Measurements from ENCODE around the gene TBC1D22A. TPM values are rescaled to one million over a fixed set of nuclear protein-coding genes. Genes with fewer than 3 reads are reported as not detected.

The TBC1D22A gene
- total RNA-seq, 2 donors from 2014 or later, result 21.0 to 27.9 TPM

DNA sequence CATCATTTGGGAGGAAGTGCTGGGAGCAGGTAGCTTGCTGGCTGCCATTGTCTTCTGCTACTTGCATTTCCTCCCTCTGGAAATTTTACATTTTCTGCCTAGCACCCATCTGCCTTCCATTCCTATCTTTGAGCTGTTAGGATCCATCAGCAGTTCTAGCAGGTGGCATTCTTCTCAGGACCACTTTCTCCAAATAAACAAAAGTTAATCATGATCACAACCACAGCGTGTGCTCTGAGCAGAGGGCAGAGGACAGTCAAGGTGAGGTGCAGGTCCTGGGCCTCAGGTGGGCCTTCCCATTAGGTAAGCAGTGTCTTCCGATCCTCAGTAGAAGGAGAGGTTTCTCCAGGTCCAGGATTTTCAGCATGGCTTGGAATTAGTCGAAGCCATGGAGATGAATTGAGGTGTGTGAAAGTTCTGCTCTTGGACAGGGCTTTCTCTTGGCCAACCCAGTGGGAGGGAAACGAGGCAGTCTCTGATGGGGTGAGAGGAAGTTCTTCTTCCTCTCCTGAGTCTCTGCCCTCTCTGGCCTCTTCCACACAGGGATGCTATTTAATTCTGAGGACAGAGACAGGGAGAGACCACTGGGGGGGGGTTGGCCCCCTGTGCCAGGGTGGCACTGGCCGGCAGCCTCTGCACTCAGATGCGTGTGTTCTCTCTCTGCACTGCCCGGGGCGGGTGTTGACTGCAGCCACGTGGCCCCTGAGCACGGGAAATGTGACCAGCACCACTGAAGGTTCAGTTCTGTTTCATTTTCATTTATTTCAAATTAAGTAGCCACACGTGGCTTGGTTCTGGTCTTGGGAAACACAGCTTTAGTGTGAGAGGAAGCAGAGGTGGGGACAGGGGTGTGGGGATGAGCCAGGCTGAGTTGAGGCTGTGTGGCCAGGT is 170.8 kb downstream of the TBC1D22A start:
- Histone ChIP-seq H3K9me3 (ENCODE audit: control insufficient read depth, low read length) (no peaks in the 10 kb centered on the region), H3K4me1 (ENCODE audit: control insufficient read depth, insufficient read depth, low read length) (no peaks in the 10 kb centered on the region), H3K27ac (ENCODE audit: low read depth, low read length) (no peak overlapping the region), H3K27me3 (ENCODE audit: control insufficient read depth, insufficient read depth, low read length, poor library complexity, severe bottlenecking) (no peaks in the 10 kb centered on the region), H3K9ac (ENCODE audit: extremely low read depth, low read length, poor library complexity, severe bottlenecking) (no peak overlapping the region), H3K4me3 (ENCODE audit: low read length) (no peak overlapping the region), H3K36me3 (ENCODE audit: control insufficient read depth, insufficient read depth, low read length) (peaks cover 9% of the 10 kb centered on the region)
- TF ChIP-seq, protein P1, sequence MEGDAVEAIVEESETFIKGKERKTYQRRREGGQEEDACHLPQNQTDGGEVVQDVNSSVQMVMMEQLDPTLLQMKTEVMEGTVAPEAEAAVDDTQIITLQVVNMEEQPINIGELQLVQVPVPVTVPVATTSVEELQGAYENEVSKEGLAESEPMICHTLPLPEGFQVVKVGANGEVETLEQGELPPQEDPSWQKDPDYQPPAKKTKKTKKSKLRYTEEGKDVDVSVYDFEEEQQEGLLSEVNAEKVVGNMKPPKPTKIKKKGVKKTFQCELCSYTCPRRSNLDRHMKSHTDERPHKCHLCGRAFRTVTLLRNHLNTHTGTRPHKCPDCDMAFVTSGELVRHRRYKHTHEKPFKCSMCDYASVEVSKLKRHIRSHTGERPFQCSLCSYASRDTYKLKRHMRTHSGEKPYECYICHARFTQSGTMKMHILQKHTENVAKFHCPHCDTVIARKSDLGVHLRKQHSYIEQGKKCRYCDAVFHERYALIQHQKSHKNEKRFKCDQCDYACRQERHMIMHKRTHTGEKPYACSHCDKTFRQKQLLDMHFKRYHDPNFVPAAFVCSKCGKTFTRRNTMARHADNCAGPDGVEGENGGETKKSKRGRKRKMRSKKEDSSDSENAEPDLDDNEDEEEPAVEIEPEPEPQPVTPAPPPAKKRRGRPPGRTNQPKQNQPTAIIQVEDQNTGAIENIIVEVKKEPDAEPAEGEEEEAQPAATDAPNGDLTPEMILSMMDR (conservative IDR thresholded peaks at IDR 0.05), result no peak
- DNase-seq, result no peak
- Mint-ChIP-seq H3K9me3 (no peaks in the 10 kb centered on the region), H3K27ac (no peak overlapping the region), H3K4me3 (no peak overlapping the region), H3K27me3 (ENCODE audit: insufficient read depth) (no peaks in the 10 kb centered on the region), H3K36me3 (ENCODE audit: low read depth) (peaks cover 24% of the 10 kb centered on the region), H3K4me1 (peaks cover 8% of the 10 kb centered on the region)
- 92 to 96% methylated on average over 5 to 11 of the region's 11 CpGs for WGBS, 2 experiments (ENCODE audit: insufficient coverage in 1 of 2, insufficient read length in 1 of 2)

DNA sequence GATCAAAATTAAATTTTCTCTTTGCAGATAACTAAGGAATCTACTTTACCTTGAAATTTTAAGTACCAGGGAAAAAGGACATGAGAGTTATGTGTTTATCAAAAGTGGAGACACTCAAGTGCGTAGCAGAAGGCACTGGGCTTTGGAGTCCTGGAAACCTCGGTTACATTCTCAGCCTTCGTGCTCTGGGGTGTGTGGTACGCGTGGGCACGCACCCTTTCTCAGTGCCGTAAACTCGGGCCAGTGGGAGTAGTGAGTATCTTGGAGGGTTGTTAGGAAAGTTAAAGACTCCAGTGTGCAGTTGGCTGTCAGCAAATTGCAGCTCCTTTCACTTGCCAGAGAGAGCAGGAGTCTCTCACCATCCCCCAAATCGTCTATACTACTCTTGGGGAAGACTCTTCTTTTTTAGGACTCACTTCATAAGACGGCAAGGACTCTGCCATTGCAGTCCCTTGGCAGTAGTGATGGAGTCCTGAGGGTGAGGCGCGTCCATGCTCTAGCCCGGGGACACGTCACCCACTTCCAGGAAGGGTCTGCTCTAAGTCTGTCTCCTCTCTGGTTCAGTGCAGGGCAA is 171.8 kb downstream of the TBC1D22A start:
- peaks cover 24% of the 10 kb centered on the region for H3K36me3 Mint-ChIP-seq (ENCODE audit: low read depth)
- no peak overlapping the region for H3K27ac ChIP-seq (ENCODE audit: low read depth, low read length)

DNA sequence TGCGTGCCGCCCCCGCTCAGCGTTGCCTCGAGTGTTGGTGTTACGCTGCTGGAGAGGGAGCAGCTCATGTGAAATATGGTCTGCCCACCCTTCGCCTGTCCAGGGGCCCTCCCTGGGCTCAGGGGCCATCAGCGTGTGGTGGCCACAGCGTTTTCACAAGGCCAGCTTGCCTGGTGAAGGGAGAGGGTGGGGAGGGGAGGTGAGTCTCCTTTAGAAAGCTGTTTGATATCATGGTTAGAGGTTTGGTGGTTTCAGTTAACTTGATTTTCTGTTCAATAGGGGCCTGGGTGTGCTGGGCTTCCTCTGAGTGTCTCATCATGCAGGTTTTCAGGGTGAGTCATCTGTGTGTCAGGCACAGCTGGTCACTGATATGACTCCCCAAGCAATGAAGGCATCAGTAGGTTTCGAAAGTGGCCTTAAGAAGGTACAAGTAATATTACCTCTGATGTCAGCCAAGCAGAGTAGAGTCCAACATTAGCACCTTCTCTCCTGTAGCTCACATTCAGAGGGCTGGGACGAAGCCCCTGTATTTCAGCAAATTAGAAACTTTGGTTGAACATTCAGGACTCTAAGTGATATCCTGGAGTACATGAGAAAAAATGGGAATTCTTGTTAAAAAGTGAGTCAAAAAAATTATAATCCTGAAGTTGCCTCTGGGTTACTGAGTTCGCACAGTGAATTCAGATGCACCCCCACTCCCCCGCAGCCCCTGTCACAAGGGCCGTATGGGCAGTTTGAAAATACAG is 172.5 kb downstream of the TBC1D22A start:
- no peak overlapping the region for H3K9ac ChIP-seq (ENCODE audit: extremely low read depth, low read length, poor library complexity, severe bottlenecking)
- Mint-ChIP-seq H3K4me1 (peaks cover 8% of the 10 kb centered on the region), H3K27ac (peak overlapping the region; percentile 90), H3K36me3 (ENCODE audit: low read depth) (peaks cover 24% of the 10 kb centered on the region), H3K9me3 (no peaks in the 10 kb centered on the region), H3K27me3 (ENCODE audit: insufficient read depth) (no peaks in the 10 kb centered on the region), H3K4me3 (no peak overlapping the region)
- TF ChIP-seq, protein P1 (conservative IDR thresholded peaks at IDR 0.05), result no peak
- peaks cover 7% of the 10 kb centered on the region for H3K36me3 ChIP-seq (ENCODE audit: control insufficient read depth, insufficient read depth, low read length)
- DNase-seq, result peak; percentile 50
- 88 to 93% methylated on average over 10 to 14 of the region's 14 CpGs for WGBS, 2 experiments (ENCODE audit: insufficient coverage in 1 of 2, insufficient read length in 1 of 2)
- no peaks in the 10 kb centered on the region for H3K27me3 ChIP-seq (ENCODE audit: control insufficient read depth, insufficient read depth, low read length, poor library complexity, severe bottlenecking)
- H3K4me3 ChIP-seq (ENCODE audit: low read length), result no peak overlapping the region
- no peaks in the 10 kb centered on the region for H3K9me3 ChIP-seq (ENCODE audit: control insufficient read depth, low read length)
- H3K27ac ChIP-seq (ENCODE audit: low read depth, low read length), result no peak overlapping the region
- H3K4me1 ChIP-seq (ENCODE audit: control insufficient read depth, insufficient read depth, low read length), result no peaks in the 10 kb centered on the region

More for the DNA sequence above, 171.8 kb downstream of the TBC1D22A start:
- H3K27ac Mint-ChIP-seq, result peak overlapping the region; percentile 90
- no peak for DNase-seq
- no peaks in the 10 kb centered on the region for H3K9me3 ChIP-seq (ENCODE audit: control insufficient read depth, low read length)
- H3K4me3 Mint-ChIP-seq, result no peak overlapping the region
- peaks cover 6% of the 10 kb centered on the region for H3K36me3 ChIP-seq (ENCODE audit: control insufficient read depth, insufficient read depth, low read length)
- TF ChIP-seq, protein P1 (conservative IDR thresholded peaks at IDR 0.05), result no peak
- H3K9me3 Mint-ChIP-seq, result no peaks in the 10 kb centered on the region
- no peaks in the 10 kb centered on the region for H3K4me1 ChIP-seq (ENCODE audit: control insufficient read depth, insufficient read depth, low read length)
- no peaks in the 10 kb centered on the region for H3K27me3 ChIP-seq (ENCODE audit: control insufficient read depth, insufficient read depth, low read length, poor library complexity, severe bottlenecking)
- H3K4me1 Mint-ChIP-seq, result peaks cover 8% of the 10 kb centered on the region
- 85 to 97% methylated on average over 4 to 14 of the region's 14 CpGs for WGBS, 2 experiments (ENCODE audit: insufficient coverage in 1 of 2, insufficient read length in 1 of 2)
- H3K27me3 Mint-ChIP-seq (ENCODE audit: insufficient read depth), result no peaks in the 10 kb centered on the region
- H3K9ac ChIP-seq (ENCODE audit: extremely low read depth, low read length, poor library complexity, severe bottlenecking), result no peak overlapping the region
- no peak overlapping the region for H3K4me3 ChIP-seq (ENCODE audit: low read length)

All from endodermal cell (in vitro differentiated cells).